PC-3 (cell line): Measurements from ENCODE around the gene GALR2. TPM values are rescaled to one million over a fixed set of nuclear protein-coding genes. Genes with fewer than 3 reads are reported as not detected.
A peak's percentile ranks its signal among the peaks of the same experiment; 100 is the strongest.
"Not testable (repeated sequence)": the region's sequence is repeated elsewhere in the genome, so short reads cannot be mapped to it uniquely, and the experiment has no call there.

Source experiments
- ATAC-seq: fragments of 200-7000 bp; cut with Tn5 transposase; 2 replicates; pipeline ENCODE4 v1.9.1; 2020; ENCODE audit warnings: mild to moderate bottlenecking, moderate library complexity
- BruUV-seq: library from RNA; stranded (reverse); fragments of 400-500 nt; replicated peaks from 2 replicates; lab custom pipeline; 2021; lab: Mats Ljungman, UMichigan
- CTCF ChIA-PET: fragments of 300-600 bp; sonication (Branson Sonifier 250); formaldehyde crosslinking; loops from one replicate; lab custom pipeline; 2022; ENCODE audit warnings: antibody characterized with exemption; lab: Charles Lee
- POLR2A ChIA-PET: fragments of 300-600 bp; sonication (Branson Sonifier 250); formaldehyde crosslinking; loops from one replicate; lab custom pipeline; 2022; ENCODE audit warnings: antibody characterized with exemption; ENCODE audit not compliant: unreplicated experiment; lab: Charles Lee
- DNase-seq: peaks from one replicate; pipeline ENCODE4 v3.0.0-alpha.2; 2015
- H2AFZ ChIP-seq: fragments of 300-600 bp; sonication (generic); 2 replicates; pipeline ENCODE4 v1.6.0; 2016; ENCODE audit warnings: antibody characterized with exemption, low read length
- H3F3A ChIP-seq: fragments of 300-600 bp; sonication (generic); one replicate; pipeline ENCODE4 v1.6.0; 2017; ENCODE audit warnings: antibody characterized with exemption, low read length, control low read depth, mild to moderate bottlenecking; ENCODE audit not compliant: unreplicated experiment
- H3K27ac ChIP-seq: fragments of 300-600 bp; sonication (generic); 2 replicates; pipeline ENCODE4 v1.5.1; 2016; ENCODE audit warnings: mild to moderate bottlenecking, low read length
- H3K27me3 ChIP-seq: fragments of 300-600 bp; sonication (generic); 2 replicates; pipeline ENCODE4 v1.6.1; 2016; ENCODE audit warnings: low read length, mixed read lengths
- H3K36me3 ChIP-seq: fragments of 300-600 bp; sonication (generic); 2 replicates; pipeline ENCODE4 v1.6.1; 2016; ENCODE audit warnings: low read depth, mixed run types, low read length, mixed read lengths
- H3K4me1 ChIP-seq: fragments of 300-600 bp; sonication (generic); 2 replicates; pipeline ENCODE4 v1.5.1; 2016; ENCODE audit warnings: low read length; ENCODE audit not compliant: insufficient read depth
- H3K4me2 ChIP-seq: fragments of 300-600 bp; sonication (generic); 2 replicates; pipeline ENCODE4 v1.6.0; 2016; ENCODE audit warnings: low read length
- H3K4me3 ChIP-seq: fragments of 300-600 bp; sonication (generic); 2 replicates; pipeline ENCODE4 v1.5.1; 2016; ENCODE audit warnings: mild to moderate bottlenecking, low read length, mixed read lengths
- H3K79me2 ChIP-seq: fragments of 300-600 bp; sonication (generic); 2 replicates; pipeline ENCODE4 v1.6.1; 2017; ENCODE audit warnings: low read length, mixed read lengths
- H3K9ac ChIP-seq: fragments of 300-600 bp; sonication (generic); 2 replicates; pipeline ENCODE4 v1.6.0; 2016; ENCODE audit warnings: mild to moderate bottlenecking, low read length
- H3K9me2 ChIP-seq: fragments of 300-600 bp; sonication (generic); replicated peaks from 2 replicates; pipeline ENCODE4 v1.6.1; 2016; ENCODE audit warnings: mixed run types, low read length, mixed read lengths
- H3K9me3 ChIP-seq: fragments of 300-600 bp; sonication (generic); 2 replicates; pipeline ENCODE4 v1.6.1; 2016; ENCODE audit warnings: low read length, mixed read lengths
- H4K20me1 ChIP-seq: fragments of 300-600 bp; sonication (generic); 2 replicates; pipeline ENCODE4 v1.6.1; 2016; ENCODE audit warnings: low read length, mixed read lengths
- EZH2 ChIP-seq: fragments of 300-600 bp; sonication (generic); IDR thresholded peaks from one replicate; pipeline ENCODE4 v1.6.1; 2017; ENCODE audit warnings: antibody characterized with exemption, mild to moderate bottlenecking, low read length; ENCODE audit not compliant: unreplicated experiment
- EZH2phosphoT487 ChIP-seq: fragments of 300-600 bp; sonication (generic); IDR thresholded peaks from 2 replicates; pipeline ENCODE4 v1.6.1; 2018; ENCODE audit warnings: mild to moderate bottlenecking, antibody characterized with exemption, low read length, borderline replicate concordance
- intact Hi-C: fragments of 100-400 bp; cut with micrococcal nuclease; formaldehyde crosslinking; loops from 2 replicates; pipeline ENCODE4 v1.9.0; 2023
- total RNA-seq: library from RNA; depleted of rRNA; stranded (reverse); fragments of >200 nt; gene quantifications from 2 replicates; pipeline ENCODE4 v1.2.3, GENCODE V29; 2014
- TF ChIP-seq, protein P1 (sequence below): fragments of 300-600 bp; sonication (generic); conservative IDR thresholded peaks from 2 replicates; pipeline ENCODE4 v1.5.1; 2017; ENCODE audit warnings: antibody characterized with exemption, low read depth, mild to moderate bottlenecking, low read length

The GALR2 gene
- total RNA-seq, 1 experiment from 2014 or later, result 0.69 TPM

DNA sequence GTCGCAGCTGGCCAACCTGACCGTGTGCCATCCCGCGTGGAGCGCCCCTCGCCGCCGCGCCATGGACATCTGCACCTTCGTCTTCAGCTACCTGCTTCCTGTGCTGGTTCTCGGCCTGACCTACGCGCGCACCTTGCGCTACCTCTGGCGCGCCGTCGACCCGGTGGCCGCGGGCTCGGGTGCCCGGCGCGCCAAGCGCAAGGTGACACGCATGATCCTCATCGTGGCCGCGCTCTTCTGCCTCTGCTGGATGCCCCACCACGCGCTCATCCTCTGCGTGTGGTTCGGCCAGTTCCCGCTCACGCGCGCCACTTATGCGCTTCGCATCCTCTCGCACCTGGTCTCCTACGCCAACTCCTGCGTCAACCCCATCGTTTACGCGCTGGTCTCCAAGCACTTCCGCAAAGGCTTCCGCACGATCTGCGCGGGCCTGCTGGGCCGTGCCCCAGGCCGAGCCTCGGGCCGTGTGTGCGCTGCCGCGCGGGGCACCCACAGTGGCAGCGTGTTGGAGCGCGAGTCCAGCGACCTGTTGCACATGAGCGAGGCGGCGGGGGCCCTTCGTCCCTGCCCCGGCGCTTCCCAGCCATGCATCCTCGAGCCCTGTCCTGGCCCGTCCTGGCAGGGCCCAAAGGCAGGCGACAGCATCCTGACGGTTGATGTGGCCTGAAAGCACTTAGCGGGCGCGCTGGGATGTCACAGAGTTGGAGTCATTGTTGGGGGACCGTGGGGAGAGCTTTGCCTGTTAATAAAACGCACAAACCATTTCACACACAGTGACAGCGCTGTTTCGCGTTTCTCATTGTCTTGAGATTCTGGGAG lies 2.4 kb downstream of the GALR2 start:
- H3K79me2 ChIP-seq, result peaks cover 11% of the 10 kb centered on the region
- H3K4me3 ChIP-seq, result no peak overlapping the region
- H3K27me3 ChIP-seq, result peaks cover 64% of the 10 kb centered on the region
- intact Hi-C loops, result no loop called here
- no peaks in the 10 kb centered on the region for H4K20me1 ChIP-seq
- no peak overlapping the region for H3K27ac ChIP-seq
- no peak overlapping the region for H2AFZ ChIP-seq
- CTCF ChIA-PET, result no interaction called here
- no TSS peak for BruUV-seq
- H3K9me3 ChIP-seq, result no peaks in the 10 kb centered on the region
- no peak overlapping the region for H3K9ac ChIP-seq
- DNase-seq (no peak), ATAC-seq (no peak)
- TF ChIP-seq, protein P1, sequence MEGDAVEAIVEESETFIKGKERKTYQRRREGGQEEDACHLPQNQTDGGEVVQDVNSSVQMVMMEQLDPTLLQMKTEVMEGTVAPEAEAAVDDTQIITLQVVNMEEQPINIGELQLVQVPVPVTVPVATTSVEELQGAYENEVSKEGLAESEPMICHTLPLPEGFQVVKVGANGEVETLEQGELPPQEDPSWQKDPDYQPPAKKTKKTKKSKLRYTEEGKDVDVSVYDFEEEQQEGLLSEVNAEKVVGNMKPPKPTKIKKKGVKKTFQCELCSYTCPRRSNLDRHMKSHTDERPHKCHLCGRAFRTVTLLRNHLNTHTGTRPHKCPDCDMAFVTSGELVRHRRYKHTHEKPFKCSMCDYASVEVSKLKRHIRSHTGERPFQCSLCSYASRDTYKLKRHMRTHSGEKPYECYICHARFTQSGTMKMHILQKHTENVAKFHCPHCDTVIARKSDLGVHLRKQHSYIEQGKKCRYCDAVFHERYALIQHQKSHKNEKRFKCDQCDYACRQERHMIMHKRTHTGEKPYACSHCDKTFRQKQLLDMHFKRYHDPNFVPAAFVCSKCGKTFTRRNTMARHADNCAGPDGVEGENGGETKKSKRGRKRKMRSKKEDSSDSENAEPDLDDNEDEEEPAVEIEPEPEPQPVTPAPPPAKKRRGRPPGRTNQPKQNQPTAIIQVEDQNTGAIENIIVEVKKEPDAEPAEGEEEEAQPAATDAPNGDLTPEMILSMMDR, result no peak
- TF ChIP-seq EZH2phosphoT487 (no peak; the same call in 1 of the 2 replicates), EZH2 (no peak)
- H3K9me2 ChIP-seq, result no peaks in the 10 kb centered on the region
- POLR2A ChIA-PET, result no interaction called here
- H3K36me3 ChIP-seq, result no peaks in the 10 kb centered on the region
- H3F3A ChIP-seq, result no peaks in the 10 kb centered on the region
- no peak overlapping the region for H3K4me2 ChIP-seq
- peaks cover 7% of the 10 kb centered on the region; the same call in 1 of the 2 replicates for H3K4me1 ChIP-seq

DNA sequence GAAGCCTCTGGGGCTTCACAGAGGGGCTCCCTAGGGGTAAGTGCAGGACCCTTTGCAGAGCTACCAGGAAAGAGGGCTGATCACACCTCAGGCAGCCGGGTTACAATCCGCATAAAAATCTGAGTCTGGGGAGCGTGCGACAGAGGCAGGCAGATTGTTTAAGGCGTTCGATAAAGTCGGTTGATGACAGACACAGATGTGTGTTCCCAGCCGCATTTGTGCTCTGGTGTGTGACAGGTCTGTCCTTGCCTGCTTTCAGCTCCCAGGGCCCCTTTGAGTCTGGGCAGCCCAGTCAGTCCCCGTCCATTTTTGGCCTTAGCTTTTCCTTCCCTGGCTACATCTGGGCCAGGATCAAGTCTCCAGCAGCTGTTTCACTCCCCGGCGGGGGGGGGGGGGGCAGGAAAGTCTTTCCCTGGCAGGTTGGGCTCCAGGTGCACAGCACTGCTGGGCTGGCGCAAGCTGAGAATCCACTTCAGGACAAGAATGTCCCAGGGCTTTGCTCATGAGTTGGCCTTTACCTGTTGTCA lies 3.1 kb downstream of the GALR2 start:
- ChIA-PET CTCF (interaction anchor here (0.6 kb wide), 1 partner anchor 424 kb away, joined by 5 read pairs; no protein-coding TSS in a partner anchor), POLR2A (no interaction called here)
- Histone ChIP-seq H3K36me3 (no peaks in the 10 kb centered on the region), H3K79me2 (peaks cover 5% of the 10 kb centered on the region), H3K9me2 (no peaks in the 10 kb centered on the region), H3F3A (no peaks in the 10 kb centered on the region), H3K4me3 (no peak overlapping the region), H3K27me3 (peaks cover 64% of the 10 kb centered on the region), H3K4me1 (peaks cover 5% of the 10 kb centered on the region; the same call in 1 of the 2 replicates), H3K9me3 (no peaks in the 10 kb centered on the region), H3K27ac (no peak overlapping the region), H4K20me1 (no peaks in the 10 kb centered on the region), H3K9ac (no peak overlapping the region), H2AFZ (no peak overlapping the region), H3K4me2 (no peak overlapping the region)
- intact Hi-C loops, result no loop called here
- no peak for TF ChIP-seq EZH2
- TF ChIP-seq, protein P1, result no peak
- TF ChIP-seq EZH2phosphoT487, result no peak
- ATAC-seq (no peak), DNase-seq (peak; percentile 19)
- BruUV-seq, result no TSS peak

DNA sequence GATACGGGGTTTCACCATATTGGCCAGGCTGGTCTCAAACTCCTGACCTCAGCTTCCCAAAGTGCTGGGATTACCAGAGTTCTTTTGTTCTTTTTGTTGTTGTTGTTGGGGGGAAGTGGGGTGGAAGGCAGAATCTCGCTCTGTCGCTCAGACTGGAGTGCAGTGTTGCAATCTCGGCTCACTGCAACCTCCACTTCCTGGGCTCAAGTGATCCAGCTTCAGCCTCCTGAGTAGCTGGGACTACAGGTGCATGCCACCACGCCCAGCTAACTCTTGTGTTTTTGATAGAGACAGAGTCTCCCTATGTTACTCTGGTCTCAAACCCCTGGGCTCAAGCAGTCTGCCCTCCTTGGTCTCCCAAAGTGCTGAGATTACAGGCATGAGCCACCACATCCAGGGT lies 3.8 kb downstream of the GALR2 start:
- H3K9me3 ChIP-seq, H3K4me3 ChIP-seq, BruUV-seq, H3K4me1 ChIP-seq, POLR2A ChIA-PET, H3K4me2 ChIP-seq, intact Hi-C loops, H3K27ac ChIP-seq, H3K36me3 ChIP-seq, H4K20me1 ChIP-seq, H3K9ac ChIP-seq, H3K79me2 ChIP-seq, ATAC-seq, H3K9me2 ChIP-seq, H2AFZ ChIP-seq, DNase-seq, H3F3A ChIP-seq: not testable (repeated sequence)
- peaks cover 64% of the 10 kb centered on the region for H3K27me3 ChIP-seq
- CTCF ChIA-PET, result interaction anchor here (0.6 kb wide), 1 partner anchor 424 kb away, joined by 5 read pairs; no protein-coding TSS in a partner anchor
